ENCODE results near the gene SORD.
"Not testable (repeated sequence)": the region's sequence is repeated elsewhere in the genome, so short reads cannot be mapped to it uniquely, and the experiment has no call there.

The SORD gene

DNA sequence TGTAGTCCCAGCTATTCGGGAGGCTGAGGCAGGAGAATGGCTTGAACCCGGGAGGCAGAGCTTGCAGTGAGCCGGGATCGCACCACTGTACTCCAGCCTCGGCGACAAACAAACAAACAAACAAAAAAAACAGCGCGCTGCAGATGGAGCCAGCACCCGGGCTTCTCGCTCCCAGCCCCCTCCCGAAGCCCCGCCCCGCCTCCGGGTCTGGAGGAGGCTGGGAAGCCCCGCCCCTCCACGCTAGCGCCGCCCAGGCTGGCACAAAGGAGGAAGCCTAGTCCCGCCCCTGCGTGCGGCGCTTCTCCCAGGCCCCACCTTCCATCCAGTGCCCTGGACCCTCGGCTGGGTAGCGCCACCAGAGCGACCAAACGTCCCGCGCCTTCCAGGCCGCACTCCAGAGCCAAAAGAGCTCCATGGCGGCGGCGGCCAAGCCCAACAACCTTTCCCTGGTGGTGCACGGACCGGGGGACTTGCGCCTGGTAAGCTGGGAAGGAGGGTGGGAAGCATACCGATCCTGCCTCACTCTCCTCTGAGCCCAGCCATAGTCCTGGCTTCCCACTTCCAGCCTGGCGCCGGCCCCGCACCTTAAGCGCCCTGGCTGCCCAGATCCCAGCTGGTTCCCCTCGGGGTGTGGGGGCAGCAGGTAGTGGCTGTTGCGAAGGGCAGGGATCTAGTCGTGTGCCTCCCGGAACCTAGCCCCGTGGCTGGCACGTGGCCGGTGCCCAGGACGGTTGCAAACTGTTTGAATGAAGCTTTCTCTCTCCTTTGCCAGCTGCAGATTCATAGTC is at the start of gene SORD:
Gene SORD, plus strand, starts transcription at position 325 of the 788 bp plus-strand sequence. Its CDS starts 89 bp downstream, at position 414.
- peak; percentile 91 to 97 for DNase-seq

DNA sequence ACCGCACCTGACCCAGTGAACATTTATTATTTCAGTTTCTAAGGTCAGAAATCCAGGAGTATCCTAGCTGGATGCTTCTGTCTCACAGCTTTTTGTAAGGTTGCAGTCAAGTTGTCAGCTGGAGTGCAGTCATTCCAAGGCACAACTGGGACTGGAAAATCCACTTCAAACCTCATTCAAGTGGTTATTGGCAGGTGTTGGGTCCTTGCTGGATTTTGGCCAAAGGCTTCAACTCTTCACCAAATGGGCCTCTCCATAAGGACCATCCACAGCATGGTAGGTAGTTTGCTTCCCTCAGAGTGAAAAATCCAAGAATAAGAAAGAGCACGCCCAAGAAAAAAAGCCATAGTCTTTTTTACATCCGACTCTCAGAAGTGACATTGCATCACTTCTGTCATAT is 46.8 kb upstream of the SORD start:
- DNase-seq = not testable (repeated sequence)

DNA sequence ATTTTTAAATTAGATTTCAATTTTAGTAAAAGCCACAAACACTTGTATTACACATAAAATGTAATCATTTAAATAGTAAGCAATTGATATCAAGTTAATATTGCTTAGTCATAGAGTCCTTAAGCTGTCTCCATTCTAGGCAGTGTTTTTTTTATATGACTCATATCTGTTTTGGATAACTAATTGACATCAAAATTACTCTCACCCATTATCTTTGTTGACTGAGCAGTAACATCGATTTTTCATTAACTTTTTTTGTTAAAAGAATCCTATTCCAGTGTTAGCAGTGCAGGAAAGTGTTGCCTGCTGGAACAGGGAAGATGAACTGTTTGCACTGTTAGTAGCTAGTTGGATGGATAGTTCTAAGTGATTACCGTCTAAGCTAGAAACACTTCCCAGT is 45.2 kb upstream of the SORD start:
- DNase-seq = peak in 1 of 2 experiments; percentile 13

DNA sequence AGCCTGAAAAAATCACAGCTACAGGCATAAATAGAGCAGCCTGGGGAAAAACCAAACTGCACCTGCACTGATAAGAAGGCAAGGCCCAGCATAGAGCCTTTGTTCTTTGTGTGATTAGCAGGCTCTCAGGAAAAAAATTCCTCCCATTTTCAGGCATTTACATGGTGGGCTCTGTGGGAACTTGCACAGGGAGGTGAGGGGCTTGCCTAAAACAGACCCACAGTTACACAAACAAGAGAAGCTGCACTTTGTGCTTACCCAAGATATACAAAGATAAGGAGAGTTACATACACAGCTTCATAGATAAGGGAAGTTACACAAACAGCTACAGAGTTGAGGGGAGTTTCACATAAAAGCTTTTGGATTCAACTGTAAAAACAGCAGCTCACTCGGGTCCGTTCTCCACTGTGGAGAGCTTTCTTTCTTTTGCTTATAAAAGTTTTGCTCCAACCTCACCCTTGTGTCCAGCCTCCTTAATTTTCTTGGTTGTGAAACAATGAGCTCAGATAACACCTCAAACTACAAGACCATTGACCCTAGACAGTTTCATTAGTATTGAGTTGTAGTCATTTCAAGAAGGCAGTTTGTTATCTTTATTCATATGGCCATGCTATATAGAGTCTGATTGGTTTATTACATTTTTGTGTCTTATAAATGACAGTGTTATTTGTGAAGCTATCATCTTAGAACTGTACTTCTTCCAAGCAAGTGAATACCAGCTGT is 43.2 kb upstream of the SORD start:
- not testable (repeated sequence) for DNase-seq

DNA sequence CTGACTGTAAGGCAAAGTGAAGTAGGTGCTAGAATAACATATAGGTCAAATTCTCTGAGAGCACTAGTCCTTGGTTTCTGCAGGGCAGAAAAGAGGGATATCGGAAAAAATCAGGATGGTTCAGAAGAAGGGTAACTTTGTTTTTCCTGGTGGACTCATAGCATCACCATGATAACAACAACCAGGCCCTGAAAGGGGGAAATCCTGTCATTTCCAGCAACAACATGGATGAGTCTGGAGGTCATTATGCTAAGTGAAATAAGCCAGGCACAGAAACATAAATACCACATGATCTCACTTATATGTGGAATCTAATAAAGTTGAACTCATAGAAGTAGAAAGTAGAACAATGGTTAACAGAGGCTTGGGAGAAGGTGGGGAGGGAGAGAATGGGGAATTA is 38.9 kb upstream of the SORD start:
- DNase-seq = not testable (repeated sequence)

DNA sequence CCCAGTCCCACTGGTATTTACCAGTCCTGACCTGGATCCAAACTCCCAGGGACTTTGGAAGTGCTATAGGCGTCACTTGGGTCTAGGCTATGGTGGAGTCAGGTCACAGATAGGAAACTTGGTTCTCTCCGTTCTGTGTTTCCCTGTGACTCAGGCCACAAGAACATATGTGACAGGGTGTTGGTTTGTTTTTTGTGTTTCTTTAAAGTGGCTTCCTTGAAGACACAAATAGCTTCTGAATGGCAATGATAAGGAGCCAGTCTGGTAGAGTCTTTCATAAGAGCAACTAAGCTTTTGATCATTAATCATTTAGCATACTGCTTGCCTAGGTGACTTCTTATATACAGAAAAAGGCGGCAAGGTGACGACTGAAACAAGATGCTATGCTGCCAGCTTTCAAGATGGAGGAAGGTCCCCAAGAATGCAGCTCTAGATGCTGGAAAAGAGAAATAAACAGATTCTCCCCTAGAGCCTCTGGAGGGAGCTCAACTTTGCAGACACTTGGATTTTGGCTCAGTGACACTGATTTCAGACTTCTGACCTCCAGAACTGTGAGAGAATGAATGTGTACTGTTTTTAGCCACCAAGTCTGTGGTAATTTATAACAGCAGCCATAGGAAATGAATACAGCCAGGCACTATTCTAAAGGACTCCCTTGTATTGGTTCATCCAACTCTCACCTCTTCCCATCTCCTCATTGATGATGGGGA is 36.5 kb upstream of the SORD start:
- not testable (repeated sequence) for DNase-seq

DNA sequence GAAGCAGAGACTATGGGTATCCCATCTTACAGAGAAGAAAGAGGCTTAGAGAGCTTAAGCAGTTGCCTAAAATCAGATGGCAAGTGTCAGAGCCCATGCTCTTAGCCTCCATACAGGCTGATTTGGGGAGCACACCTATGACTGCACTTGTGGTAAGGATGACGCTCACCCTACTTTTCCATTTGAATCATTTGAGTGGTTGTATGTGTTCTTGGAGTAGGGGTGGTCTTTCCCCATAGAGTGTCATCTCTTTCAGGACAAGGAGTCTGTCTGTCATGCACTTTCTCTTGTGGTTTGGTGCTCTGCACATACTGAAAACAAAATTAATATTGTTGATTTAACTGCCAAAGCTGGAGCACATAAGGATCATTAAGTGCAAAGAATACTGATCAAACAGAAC is 35.3 kb upstream of the SORD start:
- DNase-seq = not testable (repeated sequence)

DNA sequence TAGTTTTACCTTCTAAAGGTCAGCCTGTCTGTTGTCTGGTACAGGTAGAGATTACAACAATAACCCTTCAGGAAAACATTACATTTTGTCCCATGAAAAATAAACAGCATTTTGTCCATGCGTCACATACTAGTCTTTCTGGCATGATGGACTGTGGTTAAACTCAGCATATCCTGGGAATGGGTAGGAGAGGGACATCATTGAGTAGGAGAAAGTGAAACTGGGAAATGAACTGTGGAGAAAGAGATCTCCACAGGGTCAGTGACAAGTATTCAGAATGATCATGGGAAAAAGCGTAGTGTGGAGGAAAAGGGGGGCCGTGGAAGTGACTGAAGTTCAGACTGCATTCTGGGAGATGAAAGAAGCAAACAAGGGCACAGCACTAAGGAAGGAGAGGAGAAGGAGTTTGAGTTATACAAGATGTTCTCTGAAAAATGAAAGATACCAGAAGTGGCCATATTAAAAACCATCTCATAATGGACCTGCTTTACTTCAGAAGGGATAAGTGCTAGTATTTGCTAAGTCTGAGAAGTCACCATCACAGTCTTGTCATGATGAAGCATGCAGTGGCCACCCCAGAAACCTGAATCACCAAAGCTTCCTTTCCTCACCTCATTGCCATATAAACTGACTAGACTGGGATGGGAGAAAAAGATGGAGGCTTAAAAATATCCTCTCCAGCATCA is 34.7 kb upstream of the SORD start:
- not testable (repeated sequence) for DNase-seq

DNA sequence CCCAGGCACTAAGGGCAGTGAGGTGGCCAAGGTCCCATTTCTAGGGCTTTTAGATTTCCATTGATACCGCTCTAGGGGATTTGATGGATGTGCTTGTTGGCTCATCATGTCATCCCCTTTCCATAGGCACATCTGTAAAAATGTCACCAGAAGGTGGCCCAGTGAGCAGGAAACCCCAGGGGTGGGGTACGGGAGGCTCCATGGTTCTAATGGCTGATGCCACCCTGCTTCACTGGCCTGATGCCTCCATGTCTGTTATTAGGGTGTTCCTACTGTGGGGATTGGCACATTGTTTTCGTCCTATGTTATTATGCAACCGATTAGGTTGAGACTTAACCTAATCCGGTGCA is 34.1 kb upstream of the SORD start:
- DNase-seq = not testable (repeated sequence)

DNA sequence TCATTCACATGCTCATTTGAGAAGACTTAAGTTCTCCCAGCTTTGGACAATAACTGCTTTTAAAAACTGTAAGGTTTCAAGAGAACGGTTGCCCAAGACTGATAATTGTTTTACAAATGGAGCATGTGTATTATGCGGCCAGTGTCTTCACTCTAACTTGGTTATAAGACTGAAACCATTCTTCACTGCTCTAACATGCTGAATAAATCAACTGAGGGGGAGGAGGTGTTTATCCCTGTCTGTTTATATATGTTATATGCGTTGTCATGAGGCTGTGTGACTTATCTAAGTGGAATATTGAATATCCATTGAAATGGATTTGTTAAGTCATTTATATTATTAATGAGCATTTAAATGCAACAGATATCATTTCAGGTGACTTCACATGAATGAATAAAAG is 25.4 kb upstream of the SORD start:
- DNase-seq = not testable (repeated sequence)

DNA sequence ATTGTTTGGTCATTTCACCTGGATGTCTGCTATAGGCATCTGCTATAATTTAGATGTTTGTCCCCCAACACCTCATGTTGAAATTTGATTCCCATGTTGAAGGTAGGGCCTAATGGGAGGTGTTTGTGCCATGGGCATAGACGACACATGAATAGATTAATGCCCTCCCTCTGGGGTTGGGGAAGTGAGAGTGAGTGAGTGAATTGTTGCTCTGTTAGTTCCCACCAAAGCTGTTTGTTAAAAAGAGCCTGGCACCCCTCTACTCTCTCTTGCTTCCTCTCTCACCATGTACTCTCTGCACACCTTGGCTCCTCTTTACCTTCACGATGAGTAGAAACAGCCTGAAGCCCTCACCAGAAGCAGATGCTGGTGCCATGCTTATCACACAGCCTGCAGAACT is 23.9 kb upstream of the SORD start:
- no peak for DNase-seq

DNA sequence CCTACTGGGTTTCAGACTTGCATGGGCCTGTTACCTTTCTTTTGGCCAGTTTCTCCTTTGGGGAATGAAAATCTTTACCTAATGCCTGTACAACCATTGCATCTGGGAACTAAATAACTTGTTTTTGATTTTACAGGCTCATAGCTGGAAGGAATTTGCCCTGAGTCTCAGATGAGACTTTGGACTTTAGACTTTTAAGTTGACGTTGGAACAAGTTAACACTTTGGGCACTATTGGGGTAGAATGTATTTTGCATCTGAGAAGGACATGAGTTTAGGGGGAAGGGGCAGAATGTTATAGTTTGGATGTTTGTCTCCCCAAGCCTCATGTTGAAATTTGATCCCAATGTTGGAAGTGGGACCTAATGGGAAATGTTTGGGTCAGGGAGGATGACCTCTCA is 21.8 kb upstream of the SORD start:
- DNase-seq = not testable (repeated sequence)

DNA sequence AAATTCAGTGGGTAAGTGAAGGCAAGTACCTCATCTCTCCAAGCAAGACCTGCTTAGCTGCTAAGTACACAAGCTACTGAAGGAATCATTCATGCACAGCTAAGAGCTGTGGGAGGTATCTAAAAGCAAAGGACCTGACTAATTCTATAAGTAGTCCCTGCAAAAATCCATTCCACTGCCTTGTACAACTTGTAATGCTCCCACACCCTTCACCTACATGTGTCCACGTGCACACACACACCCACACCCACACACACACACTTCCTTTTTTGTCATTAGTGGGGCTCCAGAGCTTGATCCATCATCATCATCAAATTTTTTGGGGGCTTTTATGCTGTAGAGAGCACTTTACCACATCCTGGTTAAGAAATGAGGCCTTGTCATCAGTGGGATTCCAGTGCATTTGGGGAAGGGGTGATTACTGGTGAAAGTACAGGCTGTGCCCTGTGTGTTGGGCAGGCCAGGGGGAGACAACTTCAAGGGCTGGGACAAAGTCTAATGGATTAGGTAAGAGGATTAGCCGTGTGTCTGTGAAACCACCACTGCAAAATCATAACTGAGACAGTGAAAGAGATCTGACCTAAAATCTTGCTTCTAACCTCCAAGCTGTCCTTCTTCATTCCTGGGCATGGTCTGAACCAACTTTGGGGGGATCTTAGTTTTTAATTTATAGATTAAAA is 19.1 kb upstream of the SORD start:
- not testable (repeated sequence) for DNase-seq

DNA sequence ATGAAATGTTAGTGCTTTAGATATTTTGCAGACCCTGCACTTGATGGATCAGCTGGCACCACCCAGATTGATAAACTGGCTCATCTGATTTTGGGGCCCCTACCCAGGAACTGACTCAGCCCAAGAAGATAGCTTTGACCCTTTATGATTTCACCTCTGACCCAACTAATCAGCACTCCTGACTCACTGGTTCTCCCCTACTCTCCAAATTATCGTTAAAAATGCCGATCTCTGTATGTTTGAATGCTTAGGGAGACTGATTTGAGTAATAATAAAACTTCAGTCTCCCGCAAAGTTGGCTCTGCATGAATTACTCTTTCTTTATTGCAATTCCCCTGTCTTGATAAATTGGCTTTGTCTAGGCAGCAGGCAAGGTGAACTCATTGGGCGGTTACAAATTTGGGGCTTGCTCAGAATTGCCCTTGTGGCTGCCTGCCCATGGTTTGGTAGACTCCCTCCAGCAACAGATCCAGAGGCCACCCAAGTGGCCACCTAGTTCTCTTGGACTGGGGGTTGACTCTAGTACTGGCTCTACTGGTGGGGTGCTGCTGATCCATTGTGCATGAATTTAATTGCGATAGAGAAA is 18.3 kb upstream of the SORD start:
- DNase-seq = not testable (repeated sequence)

DNA sequence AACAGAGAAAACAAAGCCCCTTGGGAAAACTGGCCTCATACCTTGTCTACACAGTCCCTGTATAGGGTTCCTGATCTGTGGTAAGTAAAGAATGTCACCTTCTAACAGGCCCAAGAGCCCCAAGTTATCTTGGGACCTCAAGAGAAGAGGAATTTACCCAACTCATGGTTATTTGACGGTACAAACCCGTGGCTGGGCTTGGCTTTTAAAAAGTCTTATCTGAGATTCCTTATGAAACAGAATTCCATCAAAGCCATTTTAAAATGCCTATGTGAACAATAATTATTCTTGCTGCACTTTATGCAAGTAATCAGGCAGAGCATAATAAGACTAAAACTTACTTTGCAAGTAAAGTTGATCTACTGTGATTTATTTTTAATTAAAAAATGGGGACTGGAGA is 13.9 kb upstream of the SORD start:
- DNase-seq = no peak

DNA sequence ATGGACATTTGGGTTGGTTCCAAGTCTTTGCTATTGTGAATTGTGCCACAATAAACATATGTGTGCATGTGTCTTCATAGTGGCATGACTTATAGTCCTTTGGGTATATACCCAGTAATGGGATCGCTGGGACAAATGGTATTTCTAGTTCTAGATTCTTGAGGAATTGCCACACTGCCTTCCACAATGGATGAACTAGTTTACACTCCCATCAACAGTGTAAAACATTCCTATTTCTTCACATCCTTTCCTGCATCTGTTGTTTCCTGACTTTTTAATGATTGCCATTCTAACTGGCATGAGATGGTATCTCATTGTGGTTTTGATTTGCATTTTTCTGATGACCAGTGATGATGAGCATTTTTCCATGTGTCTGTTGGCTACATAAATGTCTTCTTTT is 7.9 kb upstream of the SORD start:
- not testable (repeated sequence) for DNase-seq

DNA sequence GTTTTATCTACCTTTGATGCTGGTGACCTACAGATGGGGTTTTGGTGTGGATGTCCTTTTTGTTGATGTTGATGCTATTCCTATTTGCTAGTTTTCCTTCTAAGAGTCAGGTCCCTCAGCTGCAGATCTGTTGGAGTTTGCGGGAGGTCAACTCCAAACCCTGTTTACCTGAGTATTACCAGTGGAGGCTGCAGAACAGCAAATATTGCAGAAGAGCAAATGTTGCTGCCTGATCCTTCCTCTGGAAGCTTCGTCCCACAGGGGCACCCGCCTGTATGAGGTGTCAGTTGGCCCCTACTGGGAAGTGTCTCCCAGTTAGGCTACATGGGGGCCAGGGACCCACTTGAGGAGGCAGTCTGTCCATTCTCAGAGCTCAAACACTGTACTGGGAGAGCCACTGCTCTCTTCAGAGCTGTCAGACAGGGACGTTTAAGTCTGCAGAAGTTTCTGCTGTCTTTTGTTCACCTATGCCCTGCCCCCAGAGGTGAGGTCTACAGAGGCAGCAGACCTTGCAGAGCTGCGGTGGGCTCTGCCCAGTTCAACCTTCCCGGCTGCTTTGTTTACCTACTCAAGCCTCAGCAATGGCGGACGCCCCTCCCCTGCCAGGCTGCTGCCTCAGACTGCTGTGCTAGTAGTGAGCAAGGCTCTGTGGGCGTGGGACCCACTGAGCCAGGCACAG is 2.6 kb upstream of the SORD start:
- DNase-seq = not testable (repeated sequence)

DNA sequence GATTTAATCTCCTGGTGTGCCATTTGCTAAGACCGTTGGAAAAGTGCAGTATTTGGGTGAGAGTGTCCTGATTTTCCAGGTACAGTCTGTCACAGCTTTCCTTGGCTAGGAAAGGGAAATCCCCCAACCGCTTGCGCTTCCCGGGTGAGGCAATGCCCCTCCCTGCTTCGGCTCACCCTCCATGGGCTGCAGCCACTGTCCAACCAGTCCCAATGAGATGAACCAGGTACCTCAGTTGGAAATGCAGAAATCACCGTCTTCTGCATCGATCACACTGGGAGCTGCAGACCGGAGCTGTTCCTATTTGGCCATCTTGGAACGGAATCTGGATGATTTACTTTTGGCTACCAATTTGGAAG is 2.1 kb upstream of the SORD start:
- not testable (repeated sequence) for DNase-seq

DNA sequence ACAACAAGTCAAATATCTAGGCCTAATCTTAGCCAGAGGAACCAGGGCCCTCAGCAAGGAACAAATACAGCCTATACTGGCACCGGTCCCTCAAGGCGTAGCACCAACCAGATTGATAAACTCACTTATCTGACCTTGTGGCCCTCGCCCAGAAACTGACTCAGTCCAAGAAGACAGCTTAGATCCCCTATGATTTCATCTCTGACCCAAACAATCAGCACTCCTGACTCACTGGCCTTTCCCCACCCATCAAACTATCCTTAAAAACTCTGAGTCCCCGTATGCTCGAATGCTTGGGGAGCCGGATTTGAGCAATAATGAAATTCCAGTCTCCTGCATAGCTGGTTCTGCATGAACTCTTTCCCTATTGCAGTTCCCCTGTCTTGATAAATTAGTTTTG is 1.6 kb upstream of the SORD start:
- no peak for DNase-seq

DNA sequence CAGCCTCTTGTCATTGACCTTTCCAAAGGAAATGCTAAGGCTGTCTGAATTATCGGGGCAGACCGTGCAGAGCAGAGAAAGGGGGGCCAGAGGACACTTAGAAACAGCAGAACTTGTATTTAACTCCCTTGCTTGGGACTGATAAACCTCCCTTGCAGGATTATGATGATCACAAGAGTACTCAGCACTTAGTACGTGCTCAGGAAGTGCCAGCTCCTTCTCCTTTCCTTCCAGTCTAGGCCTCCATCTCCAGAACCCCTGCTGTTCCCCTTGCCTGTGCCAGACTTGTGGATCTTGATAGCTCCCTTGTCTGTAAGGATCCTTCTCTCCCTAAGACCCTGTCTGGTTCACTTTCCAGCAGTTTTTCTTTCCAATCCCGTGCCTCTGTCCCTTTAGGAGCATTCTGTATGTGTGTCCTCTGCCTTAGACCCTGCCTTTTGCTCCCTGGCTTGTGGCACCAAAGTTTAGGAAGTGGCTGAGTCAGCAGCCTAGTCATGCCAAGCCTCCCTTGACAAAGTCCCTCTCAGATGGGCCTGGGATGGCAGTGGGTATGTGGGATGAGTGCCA is 747 bp downstream of the SORD start:
- DNase-seq = peak in 1 of 2 experiments; percentile 18

DNA sequence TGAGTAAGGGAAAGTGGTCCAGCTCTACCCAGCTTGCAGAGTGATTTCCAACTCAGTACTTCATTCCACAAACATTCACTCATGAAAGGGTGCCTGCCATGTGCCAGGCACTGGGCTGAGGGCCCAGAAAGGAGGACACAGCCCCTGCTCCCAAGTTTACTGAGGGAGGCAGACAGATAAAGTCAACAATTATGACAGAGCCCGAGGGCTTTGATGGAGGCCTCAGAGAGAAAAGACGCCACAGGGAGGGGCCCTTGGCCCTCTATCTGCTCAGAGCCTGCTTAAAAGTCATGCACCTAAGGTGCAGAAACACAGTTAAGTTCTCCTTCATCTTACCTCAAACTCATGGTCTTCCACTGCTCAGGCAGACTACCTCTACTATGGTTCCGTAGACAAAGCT is 1.7 kb downstream of the SORD start:
- peak in 1 of 2 experiments; percentile 7 for DNase-seq

Data from NCI-H2081 (cell line).